ENCODE data around the gene LRRC1. TPM values are rescaled to one million over a fixed set of nuclear protein-coding genes. Genes with fewer than 3 reads are reported as not detected.
A peak's percentile ranks its signal among the peaks of the same experiment; 100 is the strongest.

The LRRC1 gene
- total and polyA plus RNA-seq, 10 of the 15 experiments (the other 5 are each of a cell fraction or from before 2014, with no cell fraction given), result 0.35 to 9.3 (median 0.63) TPM

DNA sequence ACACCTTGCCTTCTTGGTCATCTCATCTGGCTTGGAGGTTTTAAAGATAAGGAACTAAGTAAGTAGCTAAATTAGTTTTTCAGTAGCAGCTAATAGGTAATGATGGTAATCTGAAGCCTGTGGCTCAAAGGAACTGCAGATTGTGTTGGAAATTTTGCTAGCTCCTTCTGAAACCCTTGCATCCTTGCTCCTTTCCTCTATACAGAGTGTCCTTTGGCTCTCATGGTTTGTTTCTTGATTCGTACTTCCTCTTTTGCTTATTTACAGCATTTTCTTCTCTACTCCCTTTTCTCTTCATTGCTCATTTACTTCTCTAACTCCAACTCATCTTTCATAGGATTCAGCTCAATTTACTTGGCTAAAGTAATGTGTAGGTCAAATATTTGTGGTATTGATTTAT is 19.0 kb downstream of the LRRC1 start:
- ATAC-seq (peak; percentile 47), DNase-seq (ENCODE audit: low read depth, low spot score) (no peak), FAIRE-seq (no peak)
- ChIA-PET POLR2A (no interaction called here), SMC1A (ENCODE audit: uncharacterized antibody, unreplicated experiment) (interaction anchor here (0.9 to 1.3 kb wide), 3 partner anchors 9 to 79 kb away, joined by 3 read pairs; no protein-coding TSS in a partner anchor), CTCF (interaction anchor here (1.5 kb wide), 1 partner anchor 17 kb away, joined by 3 read pairs; no protein-coding TSS in a partner anchor), RAD21 (ENCODE audit: unreplicated experiment) (interaction anchor here (0.6 to 1.4 kb wide), 3 partner anchors 20 to 540 kb away, joined by 3 to 5 read pairs (median 3); no protein-coding TSS in a partner anchor)
- in situ Hi-C loops (cut with MboI), result no loop called here
- BruUV-seq (replicated peaks), result no TSS peak
- 47% methylated on average over 1 of the region's 1 CpG for WGBS (ENCODE audit: insufficient coverage, insufficient replicate concordance, low lambda C conversion rate, missing lambda C conversion rate)
- no peak overlapping the region for H3K27ac ChIP-seq (ENCODE audit: control insufficient read depth, insufficient read depth)
- H2AFZ ChIP-seq (ENCODE audit: control insufficient read depth, low read depth, low read length), result no peak overlapping the region
- no peaks in the 10 kb centered on the region for H3K36me3 ChIP-seq (ENCODE audit: control insufficient read depth in 2 of 2, insufficient read depth in 2 of 2, low read length in 1 of 2)
- H3K9me3 ChIP-seq (replicated peaks; ENCODE audit: control insufficient read depth, insufficient read depth, low read length), result no peaks in the 10 kb centered on the region
- no peaks in the 10 kb centered on the region for H4K20me1 ChIP-seq (ENCODE audit: control insufficient read depth, insufficient read depth)
- H3K9ac ChIP-seq (ENCODE audit: control insufficient read depth, insufficient read depth, low read length), result no peak overlapping the region
- intact Hi-C loops (cut with micrococcal nuclease; ENCODE audit: unreplicated experiment), result no loop called here
- no peak overlapping the region for H3K4me3 ChIP-seq
- no peaks in the 10 kb centered on the region for H3K79me2 ChIP-seq (ENCODE audit: control insufficient read depth, insufficient read depth, low read length)
- TF ChIP-seq TAF1 (IDR thresholded peaks at IDR 0.05; ENCODE audit: borderline replicate concordance, low read depth, low read length) (no peak), ZNF24 (IDR thresholded peaks at IDR 0.05) (no peak), SREBF1 (IDR thresholded peaks at IDR 0.05; ENCODE audit: low read length) (no peak), CEBPB (IDR thresholded peaks at IDR 0.05; ENCODE audit: borderline replicate concordance in 1 of 2, low read depth in 2 of 2, low read length in 2 of 2) (no peak), MTA2 (IDR thresholded peaks at IDR 0.05; ENCODE audit: low read depth) (peak; percentile 14; the same call in 1 of the 2 replicates), CBX5 (IDR thresholded peaks at IDR 0.05; ENCODE audit: low read depth) (no peak), RAD51 (IDR thresholded peaks at IDR 0.05) (no peak), TCF7 (IDR thresholded peaks at IDR 0.05; ENCODE audit: borderline replicate concordance) (no peak), JUNB (IDR thresholded peaks at IDR 0.05) (no peak), TBL1XR1 (IDR thresholded peaks at IDR 0.05; ENCODE audit: low read depth, low read length) (no peak), SPI1 (IDR thresholded peaks at IDR 0.05; ENCODE audit: borderline replicate concordance, insufficient read depth, low read depth, low read length) (peak; percentile 37; the same call in 1 of the 2 replicates), SP1 (IDR thresholded peaks at IDR 0.05; ENCODE audit: low read depth, low read length) (no peak), PML (IDR thresholded peaks at IDR 0.05; ENCODE audit: low read length) (no peak), IKZF2 (IDR thresholded peaks at IDR 0.05) (peak in 1 of 2 experiments; percentile 48; a peak in 2 of 4 replicates), NFYA (IDR thresholded peaks at IDR 0.05; ENCODE audit: borderline replicate concordance, low read depth, low read length) (no peak)
- TF ChIP-seq, protein P1, sequence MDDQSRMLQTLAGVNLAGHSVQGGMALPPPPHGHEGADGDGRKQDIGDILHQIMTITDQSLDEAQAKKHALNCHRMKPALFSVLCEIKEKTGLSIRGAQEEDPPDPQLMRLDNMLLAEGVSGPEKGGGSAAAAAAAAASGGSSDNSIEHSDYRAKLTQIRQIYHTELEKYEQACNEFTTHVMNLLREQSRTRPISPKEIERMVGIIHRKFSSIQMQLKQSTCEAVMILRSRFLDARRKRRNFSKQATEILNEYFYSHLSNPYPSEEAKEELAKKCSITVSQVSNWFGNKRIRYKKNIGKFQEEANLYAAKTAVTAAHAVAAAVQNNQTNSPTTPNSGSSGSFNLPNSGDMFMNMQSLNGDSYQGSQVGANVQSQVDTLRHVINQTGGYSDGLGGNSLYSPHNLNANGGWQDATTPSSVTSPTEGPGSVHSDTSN (IDR thresholded peaks at IDR 0.05; ENCODE audit: insufficient replicate concordance, low read depth, low read length), result no peak
- TF ChIP-seq, protein P2, sequence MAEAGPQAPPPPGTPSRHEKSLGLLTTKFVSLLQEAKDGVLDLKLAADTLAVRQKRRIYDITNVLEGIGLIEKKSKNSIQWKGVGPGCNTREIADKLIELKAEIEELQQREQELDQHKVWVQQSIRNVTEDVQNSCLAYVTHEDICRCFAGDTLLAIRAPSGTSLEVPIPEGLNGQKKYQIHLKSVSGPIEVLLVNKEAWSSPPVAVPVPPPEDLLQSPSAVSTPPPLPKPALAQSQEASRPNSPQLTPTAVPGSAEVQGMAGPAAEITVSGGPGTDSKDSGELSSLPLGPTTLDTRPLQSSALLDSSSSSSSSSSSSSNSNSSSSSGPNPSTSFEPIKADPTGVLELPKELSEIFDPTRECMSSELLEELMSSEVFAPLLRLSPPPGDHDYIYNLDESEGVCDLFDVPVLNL (IDR thresholded peaks at IDR 0.05; ENCODE audit: low read depth, low read length), result no peak
- TF ChIP-seq, protein P3, sequence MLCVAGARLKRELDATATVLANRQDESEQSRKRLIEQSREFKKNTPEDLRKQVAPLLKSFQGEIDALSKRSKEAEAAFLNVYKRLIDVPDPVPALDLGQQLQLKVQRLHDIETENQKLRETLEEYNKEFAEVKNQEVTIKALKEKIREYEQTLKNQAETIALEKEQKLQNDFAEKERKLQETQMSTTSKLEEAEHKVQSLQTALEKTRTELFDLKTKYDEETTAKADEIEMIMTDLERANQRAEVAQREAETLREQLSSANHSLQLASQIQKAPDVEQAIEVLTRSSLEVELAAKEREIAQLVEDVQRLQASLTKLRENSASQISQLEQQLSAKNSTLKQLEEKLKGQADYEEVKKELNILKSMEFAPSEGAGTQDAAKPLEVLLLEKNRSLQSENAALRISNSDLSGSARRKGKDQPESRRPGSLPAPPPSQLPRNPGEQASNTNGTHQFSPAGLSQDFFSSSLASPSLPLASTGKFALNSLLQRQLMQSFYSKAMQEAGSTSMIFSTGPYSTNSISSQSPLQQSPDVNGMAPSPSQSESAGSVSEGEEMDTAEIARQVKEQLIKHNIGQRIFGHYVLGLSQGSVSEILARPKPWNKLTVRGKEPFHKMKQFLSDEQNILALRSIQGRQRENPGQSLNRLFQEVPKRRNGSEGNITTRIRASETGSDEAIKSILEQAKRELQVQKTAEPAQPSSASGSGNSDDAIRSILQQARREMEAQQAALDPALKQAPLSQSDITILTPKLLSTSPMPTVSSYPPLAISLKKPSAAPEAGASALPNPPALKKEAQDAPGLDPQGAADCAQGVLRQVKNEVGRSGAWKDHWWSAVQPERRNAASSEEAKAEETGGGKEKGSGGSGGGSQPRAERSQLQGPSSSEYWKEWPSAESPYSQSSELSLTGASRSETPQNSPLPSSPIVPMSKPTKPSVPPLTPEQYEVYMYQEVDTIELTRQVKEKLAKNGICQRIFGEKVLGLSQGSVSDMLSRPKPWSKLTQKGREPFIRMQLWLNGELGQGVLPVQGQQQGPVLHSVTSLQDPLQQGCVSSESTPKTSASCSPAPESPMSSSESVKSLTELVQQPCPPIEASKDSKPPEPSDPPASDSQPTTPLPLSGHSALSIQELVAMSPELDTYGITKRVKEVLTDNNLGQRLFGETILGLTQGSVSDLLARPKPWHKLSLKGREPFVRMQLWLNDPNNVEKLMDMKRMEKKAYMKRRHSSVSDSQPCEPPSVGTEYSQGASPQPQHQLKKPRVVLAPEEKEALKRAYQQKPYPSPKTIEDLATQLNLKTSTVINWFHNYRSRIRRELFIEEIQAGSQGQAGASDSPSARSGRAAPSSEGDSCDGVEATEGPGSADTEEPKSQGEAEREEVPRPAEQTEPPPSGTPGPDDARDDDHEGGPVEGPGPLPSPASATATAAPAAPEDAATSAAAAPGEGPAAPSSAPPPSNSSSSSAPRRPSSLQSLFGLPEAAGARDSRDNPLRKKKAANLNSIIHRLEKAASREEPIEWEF (IDR thresholded peaks at IDR 0.05; ENCODE audit: insufficient replicate concordance, low read depth, low read length), result no peak
- H3K4me2 ChIP-seq (ENCODE audit: control insufficient read depth, insufficient read depth), result no peak overlapping the region
- H3K27me3 ChIP-seq (replicated peaks in 1 of 2; ENCODE audit: control insufficient read depth in 2 of 2, insufficient read depth in 2 of 2, low read length in 1 of 2), result no peaks in the 10 kb centered on the region
- no peaks in the 10 kb centered on the region; the same call in 1 of the 2 replicates for H3K4me1 ChIP-seq (ENCODE audit: control insufficient read depth, insufficient read depth, low read length)

Measured in GM12878 (cell line).